Measurements from ENCODE around the gene UMODL1.
"Not testable (repeated sequence)": the region's sequence is repeated elsewhere in the genome, so short reads cannot be mapped to it uniquely, and the experiment has no call there.

UMODL1 gene

DNA sequence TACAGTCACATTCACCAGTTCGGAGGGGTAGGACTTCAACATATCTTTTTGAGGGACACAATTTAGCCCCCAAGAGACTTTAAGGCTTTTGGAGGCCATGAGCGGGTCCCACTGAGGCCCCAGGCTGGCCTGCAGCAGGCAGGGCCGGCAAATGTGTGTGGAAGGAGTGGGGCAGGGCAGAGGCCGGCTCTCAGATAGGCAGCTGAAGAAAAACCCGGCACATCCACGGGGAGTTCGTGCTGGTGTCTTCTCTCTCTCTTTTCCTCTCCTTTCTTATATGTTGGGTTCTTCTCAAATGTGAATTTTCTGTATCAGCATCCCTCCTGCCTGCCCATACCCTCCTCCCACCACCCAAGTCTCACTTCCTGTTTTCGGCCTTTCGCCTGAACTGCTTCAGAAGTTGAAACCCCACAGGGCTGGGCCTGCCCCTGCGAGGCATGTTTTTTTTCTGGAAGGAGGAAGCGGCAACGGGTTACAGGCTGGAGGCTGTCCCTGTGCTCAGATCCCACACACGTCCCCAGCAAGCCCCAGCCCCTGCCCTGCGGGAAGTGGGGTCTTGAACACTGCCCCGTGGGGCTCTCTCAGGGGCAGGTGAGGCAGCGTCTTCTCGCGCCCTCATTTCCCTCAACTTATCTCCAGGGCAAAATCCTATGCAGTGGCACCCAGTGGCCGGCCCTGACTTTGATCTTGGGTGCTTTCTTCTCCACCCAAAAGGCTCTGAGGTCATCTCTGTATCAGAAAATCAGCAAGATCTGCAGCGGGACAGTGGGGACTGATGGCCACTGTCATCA, 9.7 kb upstream of the UMODL1 start:
- DNase-seq, result no peak

DNA sequence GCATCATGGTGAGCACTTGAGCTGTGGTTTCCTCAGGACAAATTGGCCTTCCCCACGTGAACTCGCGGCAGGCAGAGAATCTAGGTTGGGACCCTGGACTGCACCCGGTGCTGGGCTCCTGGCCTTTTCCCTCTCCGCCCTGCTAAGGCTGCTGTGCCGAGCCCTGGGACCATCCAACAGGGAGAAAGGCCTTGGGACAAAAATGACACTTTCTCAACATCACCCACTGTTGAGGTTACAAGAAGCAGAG, 9.2 kb upstream of the UMODL1 start:
- DNase-seq, result no peak

DNA sequence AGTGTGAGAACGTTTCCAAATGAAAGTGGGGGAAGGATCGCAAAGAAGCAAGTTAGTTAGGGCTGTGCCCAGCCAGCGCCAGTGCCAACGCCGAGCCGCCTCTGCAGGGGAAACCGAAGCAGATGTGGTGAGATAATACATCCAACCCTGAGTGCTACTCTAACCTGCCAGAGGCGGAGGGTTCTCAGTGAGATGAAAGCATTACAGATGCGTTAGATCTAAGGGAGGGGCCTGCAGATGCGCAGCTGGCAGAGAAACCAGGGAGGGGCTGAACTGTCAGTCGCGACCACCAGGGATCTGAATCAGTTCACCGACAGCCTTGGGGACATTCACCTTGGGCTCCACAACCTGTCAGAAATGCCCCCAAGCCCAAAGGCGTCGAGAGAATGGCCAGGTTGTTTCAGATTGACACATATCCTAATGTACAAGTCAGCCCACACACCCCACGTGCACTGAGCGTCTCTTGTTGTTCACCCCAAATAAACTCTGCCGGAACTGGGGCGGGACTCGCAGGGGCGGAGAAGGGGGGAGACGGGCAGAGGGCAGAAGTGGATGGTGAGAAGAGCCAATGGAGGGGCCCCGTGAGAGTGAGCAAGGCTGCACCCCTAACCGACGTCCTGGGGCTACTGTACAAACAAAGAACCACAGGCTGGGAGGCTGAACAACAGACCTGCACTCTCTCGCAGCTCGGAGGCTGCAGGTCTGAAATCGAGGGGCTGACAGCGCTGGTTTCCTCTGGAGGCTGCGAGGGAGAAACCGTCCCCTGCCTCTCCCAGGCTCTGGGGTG, 8.7 kb upstream of the UMODL1 start:
- DNase-seq, result no peak

DNA sequence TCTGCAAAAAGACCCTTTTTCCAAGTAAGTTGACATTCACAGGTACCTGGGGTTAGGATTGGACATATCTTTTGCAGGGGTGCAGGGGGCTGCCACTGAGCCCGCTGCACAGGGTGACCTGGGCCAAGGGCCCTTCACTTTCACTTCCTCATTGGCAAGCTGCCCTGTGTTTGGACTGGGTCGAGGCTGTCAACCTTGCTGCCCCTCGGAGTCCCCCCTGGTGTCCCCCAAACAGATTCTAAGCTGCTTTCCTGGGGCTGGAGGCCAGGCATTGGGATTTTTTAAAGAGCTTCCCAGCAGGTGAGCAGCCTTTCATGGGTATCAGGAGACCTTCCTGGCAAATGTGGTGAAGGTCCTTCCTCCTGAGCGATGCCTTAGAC, 7.9 kb upstream of the UMODL1 start:
- DNase-seq, result no peak

DNA sequence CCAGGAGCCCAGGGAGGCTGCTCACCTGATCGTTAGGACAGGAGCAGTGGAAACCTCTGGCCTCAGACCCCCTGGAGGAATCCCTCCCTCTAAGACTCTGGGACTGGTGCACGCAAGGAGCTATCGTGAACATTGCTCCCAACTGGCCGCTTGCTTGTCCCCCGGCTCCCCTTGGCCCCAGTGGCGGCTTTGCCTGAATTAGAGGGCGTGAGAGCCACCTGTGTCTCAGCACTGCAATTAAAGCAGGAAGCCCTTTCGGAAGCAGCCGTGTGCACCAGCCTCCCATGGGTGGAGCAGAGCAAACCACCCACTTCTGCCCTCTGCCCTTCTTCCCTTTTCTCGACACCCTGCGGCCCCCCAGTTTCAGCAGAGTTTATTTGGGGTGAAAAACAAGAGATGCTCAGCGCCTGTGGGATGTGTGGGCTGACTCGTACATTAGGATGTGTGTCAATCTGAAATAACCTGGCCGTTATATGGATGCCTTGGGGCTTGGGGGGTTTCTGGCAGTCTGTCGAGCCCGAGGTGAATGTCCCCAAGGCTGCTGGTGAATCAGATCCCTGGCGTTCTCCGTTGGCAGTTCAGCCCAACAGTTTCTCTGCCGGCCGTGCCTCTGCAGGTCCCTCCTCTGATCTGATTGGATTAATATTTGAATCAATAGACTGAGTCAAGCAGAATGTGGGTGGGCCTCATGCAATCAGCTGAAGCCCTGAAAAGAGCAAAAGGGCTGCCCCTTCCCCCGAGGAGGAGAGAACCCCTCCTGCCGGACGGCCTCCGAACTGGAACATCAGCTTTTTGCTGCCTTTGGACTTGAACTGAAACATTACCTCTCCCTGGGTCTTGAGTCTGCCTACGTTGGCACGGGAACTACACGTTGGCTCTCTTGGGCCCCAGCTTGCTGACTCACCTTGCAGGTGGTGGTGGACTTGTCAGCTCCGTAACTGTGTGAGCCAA, 7.3 kb upstream of the UMODL1 start:
- no peak for DNase-seq

DNA sequence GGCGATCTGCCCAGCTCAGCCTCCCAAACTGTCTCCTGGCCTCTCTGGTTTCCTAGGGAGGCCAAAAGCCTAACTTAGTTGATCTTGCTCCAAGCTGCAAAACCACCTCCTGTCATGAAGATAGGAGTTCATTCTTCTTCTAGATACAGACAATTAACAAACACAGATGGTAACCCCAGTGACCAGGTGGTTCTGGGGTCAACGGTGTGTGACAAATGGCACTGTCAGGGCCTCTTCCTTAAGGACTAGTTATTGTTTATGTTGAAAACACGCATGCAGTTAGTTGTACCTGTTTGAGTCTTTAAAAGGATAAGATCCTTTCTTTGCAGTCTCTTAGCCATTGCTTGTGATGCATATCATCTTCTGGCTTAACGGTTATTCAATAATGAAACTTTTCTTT, 4.6 kb upstream of the UMODL1 start:
- no peak for DNase-seq

DNA sequence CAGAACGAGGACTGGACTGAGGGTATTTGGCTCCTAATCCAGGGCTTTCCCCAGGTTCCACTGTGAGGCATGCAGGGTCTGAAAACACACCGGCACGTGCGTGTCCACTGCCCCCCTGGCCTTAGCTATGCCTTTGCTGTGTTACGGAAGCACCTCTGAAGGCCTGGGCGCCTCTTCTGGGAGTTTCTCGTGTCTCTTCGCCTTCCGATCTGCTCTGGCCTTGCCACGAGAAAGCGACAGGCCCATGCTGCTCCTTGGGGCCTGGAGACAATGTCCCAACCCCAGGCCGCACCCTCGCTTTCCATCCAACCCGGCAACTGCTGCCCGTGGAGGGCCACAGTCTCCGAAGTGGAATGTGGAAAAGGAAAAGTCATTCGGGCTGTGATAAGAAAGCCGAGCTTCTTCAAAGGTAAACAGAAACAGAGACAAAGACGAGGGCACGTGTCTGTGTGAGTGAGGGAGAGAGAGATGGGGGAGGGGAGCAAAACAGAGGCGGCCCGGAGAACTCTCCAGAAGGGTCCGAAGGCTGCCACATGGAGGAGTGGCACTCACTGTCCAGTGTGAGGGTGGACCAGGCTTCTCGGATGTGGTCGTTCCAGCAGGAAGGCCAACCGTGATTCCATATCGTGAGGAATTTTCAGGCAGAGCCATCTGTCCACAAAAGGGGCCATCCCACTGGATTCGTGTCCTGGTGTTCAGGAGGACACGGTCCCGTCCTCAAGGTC, 3.4 kb upstream of the UMODL1 start:
- DNase-seq, result no peak

DNA sequence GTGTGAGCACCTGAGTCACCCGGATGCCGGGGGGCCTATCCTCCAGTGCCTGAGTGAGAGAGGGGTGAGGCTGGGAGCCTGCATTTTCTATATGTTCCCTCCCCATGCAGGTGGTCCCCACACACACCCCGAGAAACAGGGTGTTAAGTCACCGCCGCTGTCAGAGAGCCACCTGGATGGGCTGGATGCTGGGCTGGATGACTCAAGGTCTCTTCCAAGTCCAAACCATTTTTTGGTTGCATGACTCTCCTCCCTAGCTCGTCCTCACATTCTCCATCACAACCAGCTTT, 2.9 kb upstream of the UMODL1 start:
- no peak for DNase-seq

DNA sequence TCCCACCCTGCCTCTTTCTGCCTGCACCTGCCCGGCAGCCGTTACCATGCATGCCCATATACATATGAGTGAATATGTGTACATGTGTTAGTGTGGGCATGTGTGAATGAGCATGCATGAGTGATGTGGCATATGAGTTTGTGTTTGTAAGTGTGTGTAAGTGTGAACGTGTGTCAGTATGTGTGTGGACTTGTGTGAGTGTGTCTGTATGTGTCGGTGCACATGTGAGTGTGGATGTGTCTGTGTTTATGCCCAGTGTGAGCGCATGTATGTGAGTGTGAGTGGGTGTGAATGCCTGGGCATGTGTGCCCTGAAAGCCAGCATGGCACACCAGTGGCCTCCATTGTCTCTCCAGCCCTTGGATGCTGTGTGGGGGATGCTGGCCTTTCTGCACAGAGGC, 2.5 kb upstream of the UMODL1 start:
- no peak for DNase-seq

DNA sequence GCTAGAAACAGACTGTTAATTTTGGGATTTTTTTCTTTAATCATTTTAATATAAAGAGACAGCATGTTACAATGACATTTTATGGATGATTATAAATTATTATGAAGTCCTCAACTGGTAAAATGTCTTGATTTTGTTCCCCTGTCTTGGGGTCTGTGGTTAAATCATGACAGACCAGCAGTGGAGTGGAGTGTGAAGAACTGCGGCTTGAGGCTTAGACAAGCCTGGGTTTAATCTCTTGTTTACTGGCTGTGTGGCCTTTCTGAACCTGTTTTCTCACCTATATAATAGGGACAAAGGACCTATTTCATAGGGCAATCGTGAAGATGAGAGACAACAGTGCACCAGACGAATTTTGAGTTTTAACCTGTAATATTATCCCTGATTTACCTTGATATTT, 1.8 kb upstream of the UMODL1 start:
- no peak for DNase-seq

DNA sequence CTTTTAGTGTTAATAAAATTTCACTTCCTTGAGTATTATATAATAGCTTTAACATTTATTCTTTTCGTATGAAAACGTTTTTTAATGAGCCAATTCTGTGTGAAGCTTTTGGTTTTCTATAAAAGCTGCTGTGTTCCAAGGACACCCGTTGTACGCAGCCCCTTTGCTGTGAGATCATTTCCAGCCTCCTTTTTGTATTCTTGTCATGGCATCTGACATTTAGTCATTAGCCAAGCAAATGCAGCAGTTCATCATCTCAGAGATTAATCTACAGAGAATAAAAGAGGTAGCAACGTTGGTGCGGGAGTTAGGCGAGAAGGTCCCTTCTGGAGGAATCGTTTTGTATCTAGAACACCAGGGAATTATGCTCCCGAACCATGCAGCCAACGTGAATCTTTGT, 1.3 kb upstream of the UMODL1 start:
- DNase-seq, result no peak

DNA sequence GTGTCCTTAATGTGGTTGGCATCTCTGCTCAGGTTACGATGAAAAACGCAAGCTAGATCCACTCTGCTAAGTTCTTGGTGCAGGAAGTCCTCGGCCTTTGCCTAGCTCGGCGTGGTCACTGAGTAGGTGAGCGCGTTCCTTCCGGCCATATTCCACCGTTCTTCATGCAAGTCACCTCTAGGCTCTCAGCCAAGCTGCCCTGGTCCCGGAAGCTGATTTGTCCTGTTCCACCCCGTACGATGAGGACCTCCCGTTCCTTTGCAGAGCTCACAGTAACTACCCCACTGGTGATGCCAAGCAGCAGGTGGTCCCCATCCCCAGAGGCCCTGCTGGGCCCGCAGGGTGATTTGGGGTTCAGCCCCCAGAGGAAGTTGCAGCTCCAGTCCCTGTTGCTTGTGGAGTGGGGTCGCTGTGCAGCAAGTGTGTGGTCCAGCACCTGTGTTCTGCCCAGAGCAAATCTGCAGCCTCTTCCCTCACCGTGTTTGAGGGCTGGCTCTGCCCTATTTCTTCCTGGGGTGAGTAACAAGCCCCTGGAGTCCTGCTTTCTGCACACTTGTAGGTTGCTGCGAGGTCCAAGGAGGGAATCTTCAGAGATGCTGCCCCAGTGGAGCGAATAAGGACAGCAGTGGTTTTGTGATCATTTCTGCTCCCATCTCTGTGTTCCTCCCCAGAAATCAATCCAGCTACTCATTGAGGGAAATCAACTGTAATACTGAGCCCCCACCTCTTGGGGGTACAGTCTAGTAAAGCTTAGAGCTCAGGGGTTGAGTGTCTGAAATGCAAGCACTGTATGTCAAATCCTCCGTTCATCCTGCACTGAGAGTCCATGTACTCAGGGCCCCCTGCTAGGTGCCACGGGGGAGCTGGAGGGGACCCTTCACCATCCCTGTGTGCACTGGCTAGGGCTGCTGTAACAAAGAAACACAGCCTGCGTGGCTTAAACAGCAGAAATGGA, 2.3 kb downstream of the UMODL1 start:
- no peak for DNase-seq

DNA sequence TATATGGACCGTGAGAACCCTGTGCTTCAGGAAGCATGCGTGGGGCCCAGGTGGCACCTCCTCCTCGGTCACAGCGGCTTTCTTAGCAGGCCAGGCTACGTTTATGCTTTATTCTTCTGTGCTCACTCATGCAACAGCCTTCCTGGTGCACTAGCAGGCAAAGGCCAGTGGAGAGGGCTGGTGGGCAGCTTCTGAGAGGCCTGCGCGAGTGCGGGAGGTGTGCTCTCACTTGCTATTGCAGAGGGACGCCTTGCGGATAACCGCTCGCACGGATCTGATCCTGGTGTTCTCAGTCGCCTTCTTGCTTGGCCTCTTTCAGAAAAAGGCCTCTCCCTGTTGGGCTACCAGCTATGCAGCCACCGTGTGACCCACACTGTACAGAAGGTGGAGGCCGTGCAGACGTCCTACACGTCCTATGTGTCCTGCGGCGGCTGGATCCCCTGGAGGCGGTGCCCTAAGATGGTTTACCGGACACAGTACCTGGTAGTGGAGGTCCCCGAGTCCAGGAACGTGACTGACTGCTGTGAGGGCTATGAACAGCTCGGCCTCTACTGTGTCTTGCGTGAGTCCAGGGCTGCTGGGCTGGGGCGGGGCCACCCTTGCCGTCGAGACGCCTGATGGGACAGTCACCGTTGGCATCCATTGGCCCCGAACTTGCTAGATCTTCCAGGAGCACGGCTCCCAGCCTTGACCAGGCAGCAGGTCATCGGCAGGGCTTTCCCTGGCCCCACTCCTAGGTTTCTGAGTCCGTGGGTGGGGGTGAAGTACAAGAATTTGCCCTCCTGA, 4.8 kb downstream of the UMODL1 start:
- DNase-seq, result no peak

DNA sequence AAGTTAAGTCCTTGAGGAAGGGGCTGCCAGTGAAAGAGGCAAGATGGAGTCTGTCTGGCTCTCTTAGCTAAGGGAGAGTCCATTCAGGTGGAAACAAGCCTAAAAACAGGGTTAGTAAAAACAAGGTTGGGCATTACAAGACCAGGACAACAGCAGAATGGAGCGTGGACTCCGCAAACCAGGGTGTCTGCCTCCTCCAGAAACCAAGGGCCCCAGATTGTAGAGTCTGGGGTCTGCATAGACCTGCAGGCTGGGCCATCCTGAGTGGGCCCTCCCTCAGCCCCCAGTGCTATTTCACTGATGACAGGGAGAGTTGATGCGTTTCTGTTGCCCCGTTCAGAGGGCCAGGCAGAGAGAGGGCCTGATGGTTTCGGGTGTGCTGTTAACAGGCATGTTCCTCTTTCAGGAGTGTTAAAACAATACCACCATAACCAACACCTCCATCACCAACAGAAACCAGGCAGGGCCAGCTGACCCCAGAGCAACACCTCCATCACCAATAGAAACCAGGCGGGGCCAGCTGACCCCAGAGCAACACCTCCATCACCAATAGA, 6.6 kb downstream of the UMODL1 start:
- DNase-seq, result not testable (repeated sequence)

DNA sequence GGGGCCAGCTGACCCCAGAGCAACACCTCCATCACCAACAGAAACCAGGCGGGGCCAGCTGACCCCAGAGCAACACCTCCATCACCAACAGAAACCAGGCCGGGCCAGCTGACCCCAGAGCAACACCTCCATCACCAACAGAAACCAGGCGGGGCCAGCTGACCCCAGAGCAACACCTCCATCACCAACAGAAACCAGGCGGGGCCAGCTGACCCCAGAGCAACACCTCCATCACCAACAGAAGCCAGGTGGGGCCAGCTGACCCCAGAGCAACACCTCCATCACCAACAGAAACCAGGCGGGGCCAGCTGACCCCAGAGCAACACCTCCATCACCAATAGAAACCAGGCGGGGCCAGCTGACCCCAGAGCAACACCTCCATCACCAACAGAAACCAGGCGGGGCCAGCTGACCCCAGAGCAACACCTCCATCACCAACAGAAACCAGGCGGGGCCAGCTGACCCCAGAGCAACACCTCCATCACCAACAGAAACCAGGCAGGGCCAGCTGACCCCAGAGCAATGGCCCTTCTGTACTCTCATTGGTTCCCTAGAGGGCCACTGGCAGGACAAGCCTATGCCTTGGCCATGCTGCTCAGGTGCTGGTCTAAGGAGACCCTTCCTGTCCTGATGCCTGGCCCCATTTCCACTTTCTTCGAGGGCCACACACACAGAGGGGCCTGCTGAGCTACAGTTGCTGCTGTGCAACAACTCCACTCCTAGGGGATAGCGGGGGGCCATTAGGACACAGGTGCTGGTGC, 7.3 kb downstream of the UMODL1 start:
- DNase-seq, result not testable (repeated sequence)

DNA sequence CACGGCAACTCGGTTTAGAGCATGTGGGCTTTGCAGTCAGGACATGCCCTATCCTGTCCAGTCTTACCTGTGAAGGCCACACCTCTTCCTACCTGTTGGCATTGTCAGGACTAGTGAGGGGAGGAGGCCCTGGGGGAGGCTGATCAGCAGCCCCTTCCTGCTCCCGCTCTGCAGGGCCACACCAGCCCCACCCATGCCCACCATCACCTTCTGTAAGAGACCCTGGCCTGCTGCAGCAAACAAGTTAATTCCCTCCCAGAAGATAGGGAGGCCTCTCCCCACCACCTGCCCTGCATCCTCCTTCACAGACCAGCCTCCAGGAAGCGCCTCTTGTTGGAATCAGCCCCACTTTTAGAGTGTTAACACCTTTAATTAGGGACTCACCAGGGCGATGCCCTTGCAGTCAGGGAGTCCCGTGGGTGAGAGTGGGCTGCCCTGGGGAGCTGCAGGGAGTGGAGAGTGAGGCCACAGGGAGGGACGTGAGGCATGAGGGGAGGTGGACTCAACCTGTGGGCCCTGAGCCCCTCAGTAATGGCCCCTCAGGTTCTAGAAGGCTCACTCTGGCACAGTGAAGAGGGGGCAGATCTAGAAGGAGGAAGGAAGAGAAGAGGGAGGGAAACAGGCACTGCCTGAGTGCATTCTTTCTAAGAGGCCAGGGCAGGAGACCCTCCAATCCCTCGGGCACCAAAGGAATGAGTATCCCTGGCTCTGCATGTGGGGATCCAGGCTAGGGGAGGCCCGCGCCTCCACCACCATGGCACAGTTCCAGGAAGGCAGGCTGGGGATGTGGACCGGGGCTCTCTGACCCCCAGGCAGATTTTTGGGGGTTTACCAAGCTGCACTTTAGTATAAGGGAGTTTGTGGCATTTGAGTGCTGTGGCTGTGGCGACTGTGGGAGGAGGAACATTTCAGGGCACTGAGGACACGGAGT, 8.2 kb downstream of the UMODL1 start:
- DNase-seq, result no peak

DNA sequence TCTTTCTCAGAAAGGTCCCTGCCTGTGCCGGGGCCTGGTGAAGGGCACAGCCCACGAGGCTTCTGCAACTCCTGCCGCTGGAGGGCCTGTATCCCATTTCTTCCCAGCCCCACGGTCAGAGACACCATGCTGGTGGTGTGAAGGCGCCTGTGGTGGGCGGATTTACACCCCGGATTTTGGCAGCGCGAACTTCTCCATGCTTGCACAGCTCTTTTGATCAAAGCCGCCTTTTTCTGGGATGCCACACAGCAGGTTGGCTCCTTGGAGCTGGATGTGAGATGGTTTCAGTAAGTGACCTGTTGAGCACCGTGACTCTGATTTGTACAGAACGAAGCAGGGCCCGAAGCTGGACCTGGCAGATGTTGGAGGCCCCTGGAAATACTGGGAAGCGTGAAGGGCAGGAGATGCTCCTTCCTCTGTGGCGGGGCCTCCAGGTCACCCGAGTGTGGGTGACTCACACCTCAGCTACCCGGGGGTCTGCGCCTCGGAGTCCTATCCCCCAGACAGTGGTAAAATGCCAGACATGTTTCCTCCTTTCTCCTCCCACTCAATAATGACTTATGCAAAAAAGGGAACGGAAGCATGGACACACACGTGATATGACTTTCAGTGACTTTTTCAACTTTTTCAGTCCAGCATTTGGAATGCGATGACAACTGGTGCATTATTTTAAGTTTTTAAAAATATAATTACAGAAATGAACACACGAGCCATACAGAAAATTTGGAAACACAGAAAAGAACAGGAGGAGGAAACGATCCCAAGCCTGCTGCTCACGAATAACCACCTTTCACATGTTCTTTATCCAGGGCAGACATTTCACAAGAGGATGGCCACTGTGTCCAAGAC, 9.0 kb downstream of the UMODL1 start:
- no peak for DNase-seq

DNA sequence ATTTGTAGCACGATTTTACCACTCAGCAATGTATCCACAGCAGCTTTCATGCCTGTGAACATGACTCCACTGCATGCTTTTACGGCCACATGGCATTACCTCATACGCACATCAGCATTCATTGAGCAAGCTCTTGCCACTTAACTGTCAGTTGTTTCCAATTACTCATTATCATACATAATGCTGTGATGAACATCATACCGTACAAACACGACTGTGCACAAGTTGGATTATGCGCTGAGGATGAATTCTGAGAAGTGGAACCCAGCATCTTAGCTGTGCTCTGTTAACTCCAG, 9.6 kb downstream of the UMODL1 start:
- no peak for DNase-seq
